Stimulated activated naive CD4-positive, alpha-beta T cell treated with Interleukin-2 at 50 U/mL for 16 hours (primary cell): ENCODE measurements around the gene OLFM1.

Experiments used
- DNase-seq: peaks from one replicate; lab custom pipeline; 2025; lab: John Stamatoyannopoulos, UW

The OLFM1 gene

GRCh38 chr9:135090081-135090480 is 2.6 kb downstream of the OLFM1 start:
- DNase-seq = no peak

- DNase-seq = no peak
Observed at GRCh38 chr9:135090547-135090946, 3.1 kb downstream of the OLFM1 start.

- DNase-seq = no peak
Observed at GRCh38 chr9:135091545-135091944, 4.1 kb downstream of the OLFM1 start.

GRCh38 chr9:135093111-135093510 is 5.6 kb downstream of the OLFM1 start:
- DNase-seq = no peak

GRCh38 chr9:135093911-135094584 is 6.6 kb downstream of the OLFM1 start:
- no peak for DNase-seq

GRCh38 chr9:135095470-135096407 is 8.3 kb downstream of the OLFM1 start:
- DNase-seq = no peak

GRCh38 chr9:135096408-135096895 is 9.0 kb downstream of the OLFM1 start:
- DNase-seq = no peak

- DNase-seq = no peak
Observed at GRCh38 chr9:135098400-135099105, 11.1 kb downstream of the OLFM1 start.

GRCh38 chr9:135099574-135099973 is 12.1 kb downstream of the OLFM1 start:
- DNase-seq = no peak

- DNase-seq = no peak
Observed at GRCh38 chr9:135100241-135100681, 12.8 kb downstream of the OLFM1 start.

- no peak for DNase-seq
Observed at GRCh38 chr9:135100725-135101410, 13.4 kb downstream of the OLFM1 start.

- no peak for DNase-seq
Observed at GRCh38 chr9:135101486-135101885, 14.0 kb downstream of the OLFM1 start.

GRCh38 chr9:135101926-135102325 is 14.5 kb downstream of the OLFM1 start:
- no peak for DNase-seq

GRCh38 chr9:135102331-135102730 is 14.9 kb downstream of the OLFM1 start:
- DNase-seq = no peak

- no peak for DNase-seq
Observed at GRCh38 chr9:135103001-135103446, 15.6 kb downstream of the OLFM1 start.

GRCh38 chr9:135103931-135104639 is 16.6 kb downstream of the OLFM1 start:
- DNase-seq = no peak

- DNase-seq = no peak
Observed at GRCh38 chr9:135104761-135105160, 17.3 kb downstream of the OLFM1 start.

- no peak for DNase-seq
Observed at GRCh38 chr9:135105211-135105745, 17.8 kb downstream of the OLFM1 start.

- no peak for DNase-seq
Observed at GRCh38 chr9:135105938-135106491, 18.5 kb downstream of the OLFM1 start.

GRCh38 chr9:135106551-135107270 is 19.2 kb downstream of the OLFM1 start:
- no peak for DNase-seq
